ENCODE measurements around the gene ADAMTS16.

DNA sequence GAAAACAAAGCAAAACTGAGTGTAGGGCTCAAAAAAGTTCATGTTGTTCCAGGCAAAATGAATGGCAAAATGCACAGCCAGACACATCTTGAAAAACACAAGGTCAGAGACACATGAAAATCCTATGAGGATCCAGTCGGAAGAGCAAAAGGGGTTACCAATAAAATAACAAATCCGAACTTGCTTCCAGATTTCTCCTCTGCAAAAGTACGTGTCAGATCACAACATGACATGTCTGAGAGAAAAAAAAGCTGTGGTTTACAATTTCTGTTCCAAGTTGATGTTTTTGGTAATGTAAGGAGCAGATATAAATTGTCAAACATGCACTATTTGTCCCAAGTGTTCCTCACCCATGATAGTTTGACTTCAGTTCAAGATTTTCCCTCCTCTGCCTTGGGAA is 15.9 kb upstream of the ADAMTS16 start:
- TF ChIP-seq POLR2A (IDR thresholded peaks at IDR 0.05) (no peak), POLR2AphosphoS5 (IDR thresholded peaks at IDR 0.05) (no peak)
